ENCODE measurements around the gene PRKN. TPM values are rescaled to one million over a fixed set of nuclear protein-coding genes. Genes with fewer than 3 reads are reported as not detected.

Gene PRKN
- total RNA-seq, 4 donors from 2014 or later: 6.3 to 11.9 (median 9.5) TPM

- no peak overlapping the region for H3K4me3 ChIP-seq (ENCODE audit: low read depth, poor library complexity, severe bottlenecking)
- 82 to 84% methylated on average over 9 of the region's 9 CpGs for WGBS, 2 donors
- intact Hi-C loops (cut with DNase I; ENCODE audit: low total_unique reads): no loop called here
- TF ChIP-seq POLR2A (IDR thresholded peaks at IDR 0.05): no peak
- TF ChIP-seq CTCF (IDR thresholded peaks at IDR 0.05): no peak
- DNase-seq (ENCODE audit: low spot score in 2 of 2): no peak
These were observed 1044.6 kb downstream of the PRKN start for GRCh38 chr6:161682982-161683381.

GRCh38 chr6:161679980-161680538 is 1047.5 kb downstream of the PRKN start:
- WGBS, 2 donors: 93 to 94% methylated on average over 13 of the region's 13 CpGs
- intact Hi-C loops (cut with DNase I; ENCODE audit: low total_unique reads): no loop called here
- TF ChIP-seq POLR2A (IDR thresholded peaks at IDR 0.05) (no peak), CTCF (IDR thresholded peaks at IDR 0.05) (no peak)
- H3K4me3 ChIP-seq (ENCODE audit: low read depth, poor library complexity, severe bottlenecking): no peak overlapping the region
- no peak for DNase-seq (ENCODE audit: low spot score in 2 of 2)

- WGBS, 2 donors: 87 to 93% methylated on average over 7 of the region's 7 CpGs
- TF ChIP-seq POLR2A (IDR thresholded peaks at IDR 0.05): no peak
- intact Hi-C loops (cut with DNase I; ENCODE audit: low total_unique reads): no loop called here
- no peak for DNase-seq (ENCODE audit: low spot score in 2 of 2)
- H3K4me3 ChIP-seq (ENCODE audit: low read depth, poor library complexity, severe bottlenecking): no peak overlapping the region
These were observed 1050.4 kb downstream of the PRKN start for GRCh38 chr6:161677188-161677587.

- no peak for DNase-seq (ENCODE audit: low spot score in 2 of 2)
- TF ChIP-seq CTCF (IDR thresholded peaks at IDR 0.05): no peak
- no peak for TF ChIP-seq POLR2A (IDR thresholded peaks at IDR 0.05)
- WGBS, 2 donors: 95 to 99% methylated on average over 3 of the region's 3 CpGs
- intact Hi-C loops (cut with DNase I; ENCODE audit: low total_unique reads): no loop called here
- H3K4me3 ChIP-seq (ENCODE audit: low read depth, poor library complexity, severe bottlenecking): no peak overlapping the region
These were observed 1051.0 kb downstream of the PRKN start for GRCh38 chr6:161676586-161676985.

GRCh38 chr6:161674930-161675682 is 1052.5 kb downstream of the PRKN start:
- H3K4me3 ChIP-seq (ENCODE audit: low read depth, poor library complexity, severe bottlenecking): no peak overlapping the region
- TF ChIP-seq POLR2A (IDR thresholded peaks at IDR 0.05) (no peak), CTCF (IDR thresholded peaks at IDR 0.05) (no peak)
- WGBS, 2 donors: 91 to 92% methylated on average over 10 of the region's 10 CpGs
- intact Hi-C loops (cut with DNase I; ENCODE audit: low total_unique reads): no loop called here
- no peak for DNase-seq (ENCODE audit: low spot score in 2 of 2)

- DNase-seq (ENCODE audit: low spot score in 2 of 2): peak in 1 of 2 donors; percentile 64
- WGBS, 2 donors: 90 to 95% methylated on average over 6 of the region's 6 CpGs
- no peak overlapping the region for H3K4me3 ChIP-seq (ENCODE audit: low read depth, poor library complexity, severe bottlenecking)
- TF ChIP-seq CTCF (IDR thresholded peaks at IDR 0.05) (no peak), POLR2A (IDR thresholded peaks at IDR 0.05) (no peak)
- intact Hi-C loops (cut with DNase I; ENCODE audit: low total_unique reads): no loop called here
These were observed 1054.5 kb downstream of the PRKN start for GRCh38 chr6:161673026-161673425.
